Skeletal muscle tissue (tissue), 4 donors: ENCODE measurements around the gene MAGI1. TPM values are rescaled to one million over a fixed set of nuclear protein-coding genes. Genes with fewer than 3 reads are reported as not detected.

Experiments
- H3K27ac ChIP-seq: one replicate; pipeline ENCODE4 v1.7.0; 2013; ENCODE audit warnings: mild to moderate bottlenecking, low read depth, low read length, inconsistent platforms
- H3K27me3 ChIP-seq, 3 donors: one replicate each; pipeline ENCODE4 v1.7.0; 2013; ENCODE audit warnings: low read length in 3 of 3; ENCODE audit not compliant: control insufficient read depth in 3 of 3, insufficient read depth in 3 of 3
- H3K36me3 ChIP-seq, 3 donors: one replicate each; pipeline ENCODE4 v1.7.0; 2013; ENCODE audit warnings: low read length in 3 of 3; ENCODE audit not compliant: control insufficient read depth in 3 of 3, insufficient read depth in 3 of 3
- H3K4me1 ChIP-seq, 3 donors: one replicate each; pipeline ENCODE4 v1.7.0; 2013; ENCODE audit warnings: low read length in 3 of 3, mild to moderate bottlenecking in 3 of 3; ENCODE audit not compliant: control insufficient read depth in 3 of 3, insufficient read depth in 3 of 3
- H3K4me3 ChIP-seq, 3 donors: one replicate each; pipeline ENCODE4 v1.7.0; 2013; ENCODE audit warnings: low read length in 3 of 3
- H3K9ac ChIP-seq, 3 donors: one replicate each; pipeline ENCODE4 v1.7.0; 2013; ENCODE audit warnings: low read length in 3 of 3, mild to moderate bottlenecking in 3 of 3, moderate library complexity in 2 of 3, low read depth in 1 of 3
- H3K9me3 ChIP-seq, 3 donors: one replicate each; pipeline ENCODE4 v1.7.0; 2013; ENCODE audit warnings: low read length in 3 of 3; ENCODE audit not compliant: control insufficient read depth in 3 of 3
- total RNA-seq: library from RNA; depleted of rRNA; stranded (reverse); fragments of >200 nt; gene quantifications from one replicate; pipeline ENCODE4 v1.2.3, GENCODE V29; 2014
- donor health status: Osteomylitis.

MAGI1 gene
- total RNA-seq, 1 donor from 2014 or later, result 23.5 TPM

GRCh38 chr3:65632414-65632813 lies 406.3 kb downstream of the MAGI1 start:
- Histone ChIP-seq H3K4me3 (no peak overlapping the region), H3K9me3 (no peaks in the 10 kb centered on the region), H3K36me3 (no peaks in the 10 kb centered on the region), H3K4me1 (peaks cover 0 to 5% (median 0%) of the 10 kb centered on the region in 3 donors), H3K27ac (no peak overlapping the region), H3K9ac (no peak overlapping the region), H3K27me3 (no peaks in the 10 kb centered on the region)

GRCh38 chr3:65628978-65629377 lies 409.7 kb downstream of the MAGI1 start:
- H3K4me3 ChIP-seq, result no peak overlapping the region
- no peak overlapping the region for H3K9ac ChIP-seq
- no peaks in the 10 kb centered on the region for H3K27me3 ChIP-seq
- peaks cover 4 to 11% (median 7%) of the 10 kb centered on the region in 3 donors for H3K4me1 ChIP-seq
- no peaks in the 10 kb centered on the region for H3K9me3 ChIP-seq
- no peak overlapping the region for H3K27ac ChIP-seq
- H3K36me3 ChIP-seq, result no peaks in the 10 kb centered on the region

DNA sequence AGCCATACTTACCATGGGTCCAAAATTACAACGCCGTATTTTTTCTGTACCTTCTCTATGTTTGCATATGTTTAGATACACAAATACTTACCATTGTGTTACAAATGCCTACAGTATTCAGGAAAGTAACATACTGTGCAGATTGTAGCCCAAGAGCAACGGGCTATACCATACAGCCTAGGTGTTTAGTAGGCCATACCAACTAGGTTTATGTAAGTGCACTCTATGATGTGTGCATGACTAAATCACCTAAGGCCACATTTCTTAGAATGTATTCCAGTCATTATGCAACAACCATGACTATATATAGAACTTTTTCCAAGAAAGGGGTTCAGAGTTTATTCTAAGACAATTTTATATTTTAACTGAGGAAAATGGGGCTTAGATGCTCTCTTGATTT lies 411.7 kb downstream of the MAGI1 start:
- Histone ChIP-seq H3K27ac (no peak overlapping the region), H3K36me3 (no peaks in the 10 kb centered on the region), H3K27me3 (no peaks in the 10 kb centered on the region), H3K9me3 (no peaks in the 10 kb centered on the region), H3K4me1 (peaks cover 4 to 15% (median 7%) of the 10 kb centered on the region in 3 donors), H3K9ac (no peak overlapping the region), H3K4me3 (no peak overlapping the region)

GRCh38 chr3:65625305-65625704 lies 413.4 kb downstream of the MAGI1 start:
- Histone ChIP-seq H3K27me3 (no peaks in the 10 kb centered on the region), H3K9me3 (no peaks in the 10 kb centered on the region), H3K4me3 (peak overlapping the region in 1 of 3 donors; percentile 2), H3K9ac (no peak overlapping the region), H3K36me3 (no peaks in the 10 kb centered on the region), H3K27ac (peak overlapping the region; percentile 57), H3K4me1 (peaks cover 4 to 15% (median 7%) of the 10 kb centered on the region in 3 donors)

DNA sequence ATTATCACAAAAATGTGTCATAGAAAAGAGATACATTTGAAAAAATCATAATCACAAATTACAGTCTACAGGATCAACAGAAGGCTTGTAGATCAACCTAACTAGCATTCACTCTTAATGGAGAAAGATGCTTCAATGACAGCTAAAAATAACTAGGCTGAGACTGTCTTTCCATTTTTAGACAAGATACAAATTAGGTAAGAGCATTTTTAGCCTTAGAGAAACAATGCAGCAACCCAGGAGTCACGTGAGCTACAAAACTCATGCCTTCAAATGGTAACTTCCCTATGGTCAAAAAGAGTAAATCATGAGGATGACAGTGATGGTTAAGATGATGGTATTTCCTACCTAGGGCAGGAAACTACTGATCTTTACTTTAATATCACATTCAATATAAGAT lies 415.4 kb downstream of the MAGI1 start:
- no peaks in the 10 kb centered on the region for H3K36me3 ChIP-seq
- H3K9ac ChIP-seq, result no peak overlapping the region
- no peak overlapping the region for H3K4me3 ChIP-seq
- no peaks in the 10 kb centered on the region for H3K27me3 ChIP-seq
- H3K4me1 ChIP-seq, result peaks cover 12 to 25% (median 14%) of the 10 kb centered on the region in 3 donors
- no peaks in the 10 kb centered on the region for H3K9me3 ChIP-seq
- peak overlapping the region; percentile 58 for H3K27ac ChIP-seq

DNA sequence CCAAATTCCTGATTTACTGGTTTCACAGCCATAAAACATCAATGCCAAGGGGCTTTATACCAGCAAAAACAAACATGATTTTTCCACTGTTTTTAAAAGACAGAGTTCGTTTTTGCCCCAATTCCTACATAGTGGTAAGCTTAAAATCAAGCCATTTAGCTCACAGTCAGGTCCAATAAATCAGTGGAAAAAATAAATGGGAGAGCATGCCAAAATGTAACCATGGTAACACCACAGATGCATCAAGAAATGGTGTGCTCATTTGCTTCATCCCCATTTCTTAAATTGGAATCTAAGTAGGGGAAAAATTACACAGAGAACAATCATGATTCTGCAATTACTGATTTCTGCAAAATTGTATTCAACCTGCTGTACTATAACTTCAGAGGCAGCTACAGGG lies 418.8 kb downstream of the MAGI1 start:
- Histone ChIP-seq H3K27ac (peak overlapping the region; percentile 40), H3K4me1 (peaks cover 8 to 20% (median 8%) of the 10 kb centered on the region in 3 donors), H3K4me3 (no peak overlapping the region)

GRCh38 chr3:65619451-65619881 lies 419.3 kb downstream of the MAGI1 start:
- Histone ChIP-seq H3K36me3 (no peaks in the 10 kb centered on the region), H3K27ac (peak overlapping the region; percentile 40), H3K9ac (no peak overlapping the region), H3K27me3 (no peaks in the 10 kb centered on the region), H3K4me1 (peaks cover 8 to 20% (median 8%) of the 10 kb centered on the region in 3 donors), H3K4me3 (no peak overlapping the region), H3K9me3 (no peaks in the 10 kb centered on the region)

More for the DNA sequence above, 418.8 kb downstream of the MAGI1 start:
- Histone ChIP-seq H3K9ac (no peak overlapping the region), H3K27me3 (no peaks in the 10 kb centered on the region), H3K36me3 (no peaks in the 10 kb centered on the region), H3K9me3 (no peaks in the 10 kb centered on the region)

DNA sequence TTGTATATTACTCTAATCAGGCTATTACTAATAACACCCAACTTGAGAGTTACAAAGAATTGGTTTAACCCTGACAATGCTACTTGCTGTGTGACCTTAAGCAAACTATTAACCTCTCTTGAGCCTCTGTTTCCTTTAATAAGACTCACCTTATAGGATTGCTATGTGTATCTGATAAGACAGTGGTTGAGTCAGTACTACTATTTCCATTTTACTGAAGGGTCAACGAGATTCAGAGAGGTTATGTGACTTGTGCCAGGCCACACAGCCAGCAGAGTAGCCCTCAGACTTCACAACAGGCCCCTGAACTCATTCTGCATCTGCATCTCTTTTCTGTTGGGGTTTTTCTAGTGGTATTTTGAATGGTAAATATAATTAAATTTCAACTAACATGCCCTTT lies 420.1 kb downstream of the MAGI1 start:
- Histone ChIP-seq H3K27me3 (no peaks in the 10 kb centered on the region), H3K4me1 (peaks cover 8 to 20% (median 8%) of the 10 kb centered on the region in 3 donors), H3K27ac (no peak overlapping the region)

DNA sequence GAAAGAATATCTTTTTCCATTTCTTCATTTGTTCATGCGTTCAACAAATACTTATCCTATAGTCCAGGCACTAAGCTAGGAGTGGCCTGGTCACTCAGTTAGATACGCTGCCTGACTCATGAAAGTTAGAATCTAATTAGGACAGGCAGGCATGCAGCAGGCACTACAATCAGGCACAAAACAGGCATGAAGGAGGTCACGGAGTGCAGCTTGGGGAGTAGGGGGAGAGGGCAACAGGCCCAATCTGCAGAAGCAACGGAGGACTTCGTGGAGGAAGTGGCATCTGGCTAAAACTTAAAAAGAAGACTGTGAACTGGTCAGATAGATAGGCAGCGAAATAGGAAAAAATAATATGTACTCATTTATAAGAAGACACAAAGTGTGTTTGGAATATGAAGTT lies 420.9 kb downstream of the MAGI1 start:
- Histone ChIP-seq H3K4me1 (peaks cover 8 to 17% (median 8%) of the 10 kb centered on the region in 3 donors), H3K27ac (no peak overlapping the region), H3K4me3 (no peak overlapping the region), H3K27me3 (no peaks in the 10 kb centered on the region), H3K9ac (no peak overlapping the region), H3K9me3 (no peaks in the 10 kb centered on the region), H3K36me3 (no peaks in the 10 kb centered on the region)

More for the DNA sequence above, 420.1 kb downstream of the MAGI1 start:
- H3K9ac ChIP-seq, result no peak overlapping the region
- H3K36me3 ChIP-seq, result no peaks in the 10 kb centered on the region
- H3K4me3 ChIP-seq, result no peak overlapping the region
- H3K9me3 ChIP-seq, result no peaks in the 10 kb centered on the region

DNA sequence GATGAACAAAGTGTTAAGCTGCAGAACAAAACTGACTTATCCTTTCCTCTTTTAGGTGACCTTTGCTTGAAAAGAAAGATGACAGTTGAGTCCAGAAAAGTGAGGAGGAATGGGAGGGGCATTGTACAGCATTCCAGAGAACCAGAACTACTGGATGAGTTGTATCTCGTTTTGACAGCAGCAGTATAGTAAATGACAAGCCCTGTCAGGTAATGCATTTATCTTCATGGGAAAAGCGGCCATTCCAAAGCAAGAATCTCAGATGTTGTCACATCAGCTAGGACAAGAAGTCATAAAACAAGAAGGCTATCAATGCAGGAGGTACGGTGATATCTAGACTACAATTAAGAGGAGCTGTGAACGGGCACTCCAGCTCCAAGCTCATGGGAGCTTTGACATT lies 421.5 kb downstream of the MAGI1 start:
- Histone ChIP-seq H3K27me3 (no peaks in the 10 kb centered on the region), H3K9me3 (no peaks in the 10 kb centered on the region), H3K27ac (no peak overlapping the region), H3K9ac (no peak overlapping the region), H3K36me3 (no peaks in the 10 kb centered on the region), H3K4me1 (peaks cover 8 to 16% (median 8%) of the 10 kb centered on the region in 3 donors), H3K4me3 (no peak overlapping the region)
